ENCODE data around the gene RHEB. TPM values are rescaled to one million over a fixed set of nuclear protein-coding genes. Genes with fewer than 3 reads are reported as not detected.
"Not testable (repeated sequence)": the region's sequence is repeated elsewhere in the genome, so short reads cannot be mapped to it uniquely, and the experiment has no call there.

RHEB gene
- polyA plus RNA-seq, 3 donors: 111 to 130 (median 130) TPM

DNA sequence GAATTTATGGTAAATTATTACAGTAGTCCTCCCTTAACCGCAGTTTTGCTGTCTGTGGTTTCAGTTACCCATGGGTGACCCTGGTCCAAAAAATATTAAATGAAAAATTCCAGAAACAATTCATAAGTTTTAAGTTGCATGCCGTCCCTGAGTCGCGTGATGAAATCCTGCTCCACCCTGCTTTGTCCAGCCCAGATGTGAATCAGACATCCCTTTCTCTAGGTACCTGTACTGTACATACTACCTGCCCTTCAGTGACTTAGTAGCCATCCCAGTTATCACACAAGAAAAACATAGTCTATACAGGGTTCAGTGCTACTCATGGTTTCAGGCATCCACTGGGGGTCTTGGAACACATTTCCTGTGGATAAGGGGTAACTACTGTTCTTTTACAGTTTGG lies 20.5 kb upstream of the RHEB start:
- DNase-seq: no peak

GRCh38 chr7:151539088-151539671 lies 19.5 kb upstream of the RHEB start:
- DNase-seq: no peak

- peak; percentile 45 for DNase-seq
Measured at GRCh38 chr7:151537818-151538561, 18.3 kb upstream of the RHEB start.

- not testable (repeated sequence) for DNase-seq
Measured at GRCh38 chr7:151536178-151536577, 16.5 kb upstream of the RHEB start.

DNA sequence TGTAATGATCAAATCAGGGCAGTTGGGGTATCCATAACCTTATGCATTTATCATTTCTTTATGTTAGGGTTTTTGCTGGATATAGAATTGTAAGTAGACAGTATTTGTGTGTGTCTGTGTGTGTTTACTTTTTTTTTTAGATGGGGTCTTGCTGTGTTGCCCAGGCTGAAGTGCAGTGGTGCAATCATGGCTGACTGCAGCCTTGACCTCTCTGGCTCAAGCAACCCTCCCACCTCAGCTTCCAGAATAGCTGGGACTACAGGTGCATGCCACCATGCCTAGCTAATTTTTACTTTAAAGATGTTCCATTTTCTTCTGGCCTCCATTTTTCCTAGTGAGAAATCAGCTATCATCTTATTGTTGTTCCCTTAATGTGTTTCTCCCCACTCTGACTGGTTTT lies 10.1 kb upstream of the RHEB start:
- DNase-seq: no peak

DNA sequence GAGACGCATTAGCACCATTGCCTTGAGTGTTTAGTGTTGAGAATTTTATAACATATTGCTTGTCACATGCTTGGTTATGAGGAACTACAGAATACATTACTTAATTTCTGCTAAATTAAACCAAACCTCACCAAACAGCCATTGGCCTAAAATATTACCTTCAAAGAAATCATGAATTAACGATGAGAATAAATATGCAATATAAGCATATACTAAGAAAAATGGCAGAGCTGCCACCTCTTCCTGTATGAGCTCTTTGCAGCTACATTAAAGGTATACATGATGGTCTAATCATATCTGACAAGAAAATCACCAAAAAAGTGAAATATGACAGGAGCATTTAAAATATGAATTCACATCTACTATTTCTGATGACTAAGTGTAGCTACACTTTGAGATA lies 5.2 kb upstream of the RHEB start:
- DNase-seq: no peak

- no peak for DNase-seq
Measured at GRCh38 chr7:151524331-151524730, 4.6 kb upstream of the RHEB start.

DNA sequence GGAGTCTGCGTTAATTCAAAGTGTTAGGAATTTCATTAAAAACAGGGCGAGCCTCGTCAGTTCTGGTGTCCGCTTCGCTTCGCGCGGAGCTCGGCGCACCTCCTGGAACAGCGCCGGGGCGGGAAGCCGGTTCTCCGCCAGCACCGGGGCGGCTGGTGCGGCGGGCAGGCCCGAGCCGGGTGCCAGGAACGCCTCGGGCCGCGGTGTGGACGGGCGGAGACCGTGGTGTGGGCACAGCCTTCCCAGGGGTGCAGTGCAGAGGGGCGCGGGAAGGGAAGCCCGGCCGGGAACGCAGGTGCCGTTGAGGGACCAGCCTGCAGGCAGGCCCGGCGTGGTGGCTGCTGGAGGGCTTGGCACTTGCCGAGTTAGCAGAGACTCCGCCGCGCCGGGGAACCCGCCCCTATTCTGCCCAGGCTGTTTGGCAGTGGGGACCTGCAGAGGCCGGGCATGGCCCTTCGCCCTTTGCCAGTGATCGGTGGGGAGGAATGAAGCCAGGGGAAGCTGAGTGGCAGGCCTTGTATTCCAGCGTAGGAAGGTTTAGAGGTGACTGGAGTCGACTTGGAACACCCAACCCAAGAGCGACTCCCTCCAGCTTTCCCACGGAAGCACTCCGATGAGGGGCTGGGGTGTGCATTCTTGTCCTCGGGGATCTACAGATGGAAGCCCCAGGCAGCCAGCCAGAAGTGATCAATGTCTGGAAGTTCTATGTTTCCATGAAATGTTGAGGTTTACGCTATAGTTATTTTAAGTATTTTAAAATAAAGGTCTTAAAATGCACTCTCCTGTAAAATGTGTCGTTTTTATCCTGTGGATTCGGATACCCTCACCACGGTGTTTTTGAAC lies 945 bp upstream of the RHEB start:
- DNase-seq: no peak

GRCh38 chr7:151518947-151519764 lies 539 bp downstream of the RHEB start:
- DNase-seq: peak; percentile 42

GRCh38 chr7:151518105-151518946 lies 1.4 kb downstream of the RHEB start:
- peak; percentile 31 for DNase-seq

- DNase-seq: no peak
Measured at GRCh38 chr7:151517601-151518104, 2.0 kb downstream of the RHEB start.

DNA sequence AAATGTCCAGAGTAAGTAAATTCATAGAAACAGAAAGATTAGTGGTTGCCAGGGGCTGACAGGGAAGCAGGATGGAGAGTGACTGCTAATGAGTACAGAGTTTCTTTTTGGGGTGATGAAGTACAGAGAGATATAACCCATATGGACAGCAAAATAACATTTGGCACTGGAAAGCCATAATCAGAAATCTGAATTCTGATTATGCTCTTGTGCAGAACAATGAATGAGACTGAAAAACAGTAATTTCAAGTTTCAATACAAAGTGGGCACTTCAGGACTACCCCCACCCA lies 4.5 kb downstream of the RHEB start:
- DNase-seq: no peak

- no peak for DNase-seq
Measured at GRCh38 chr7:151514461-151515275, 5.0 kb downstream of the RHEB start.

GRCh38 chr7:151513133-151513532 lies 6.6 kb downstream of the RHEB start:
- no peak for DNase-seq

DNA sequence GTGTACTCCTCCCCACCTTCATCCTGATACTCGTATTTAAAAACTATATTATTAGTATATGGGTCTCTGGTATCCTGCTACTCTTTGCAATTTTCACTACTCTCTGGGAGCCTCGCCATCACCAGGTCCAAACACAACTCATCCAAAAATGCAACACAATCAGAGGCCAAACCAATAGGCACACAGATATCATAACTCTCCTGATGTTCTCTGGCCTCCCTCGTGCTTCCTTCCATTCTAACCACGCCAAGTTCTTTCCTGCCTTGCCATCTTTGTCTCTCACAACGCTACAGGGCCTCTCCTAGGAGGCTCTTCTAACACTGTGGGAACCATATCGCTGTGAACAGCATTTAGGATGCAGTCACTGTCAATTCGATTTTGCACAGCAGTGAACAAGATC lies 7.3 kb downstream of the RHEB start:
- DNase-seq: no peak

DNA sequence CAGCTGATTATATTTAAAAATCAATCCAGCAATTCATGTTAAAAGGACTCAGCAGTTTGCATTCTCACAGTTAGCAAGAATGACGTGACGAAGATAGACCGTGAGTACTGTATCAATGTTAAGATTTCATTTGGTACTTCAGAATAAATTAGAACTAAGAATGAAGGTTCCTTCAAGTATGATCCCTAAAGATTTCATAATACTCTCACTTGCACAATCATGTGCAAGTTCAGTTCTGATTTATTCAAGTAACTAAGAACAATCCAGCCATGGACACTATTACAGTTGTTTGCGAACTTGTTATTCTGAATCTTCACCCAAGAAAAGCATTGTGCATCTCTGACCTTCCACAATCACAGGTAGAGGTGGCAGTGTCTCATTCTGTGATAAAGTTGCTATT lies 7.7 kb downstream of the RHEB start:
- DNase-seq: no peak

DNA sequence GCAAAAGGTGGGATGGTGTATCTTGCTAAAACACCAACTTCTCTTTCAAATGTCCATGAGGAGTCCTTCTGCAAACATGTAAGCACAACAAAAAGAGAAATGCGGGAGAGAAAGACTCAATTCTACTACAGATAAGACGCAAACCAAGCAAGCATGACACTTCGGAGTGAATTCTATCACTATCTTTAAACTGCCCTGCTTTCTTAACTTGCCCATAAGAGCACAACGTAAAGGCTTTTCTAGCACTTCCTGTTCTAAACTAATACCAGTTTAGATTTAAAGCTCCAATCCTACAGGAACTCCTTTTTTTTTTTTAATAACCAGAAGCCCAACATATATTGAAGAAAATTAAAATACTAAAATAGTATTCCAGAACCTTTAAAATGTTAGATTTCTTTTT lies 8.4 kb downstream of the RHEB start:
- no peak for DNase-seq

- no peak for DNase-seq
Measured at GRCh38 chr7:151509670-151510333, 9.9 kb downstream of the RHEB start.

- no peak for DNase-seq
Measured at GRCh38 chr7:151508991-151509390, 10.7 kb downstream of the RHEB start.

- no peak for DNase-seq
Measured at GRCh38 chr7:151507806-151508205, 11.9 kb downstream of the RHEB start.

Measured in renal pelvis (tissue), 4 donors.